Measurements from ENCODE around the gene IER3IP1.

The IER3IP1 gene

DNA sequence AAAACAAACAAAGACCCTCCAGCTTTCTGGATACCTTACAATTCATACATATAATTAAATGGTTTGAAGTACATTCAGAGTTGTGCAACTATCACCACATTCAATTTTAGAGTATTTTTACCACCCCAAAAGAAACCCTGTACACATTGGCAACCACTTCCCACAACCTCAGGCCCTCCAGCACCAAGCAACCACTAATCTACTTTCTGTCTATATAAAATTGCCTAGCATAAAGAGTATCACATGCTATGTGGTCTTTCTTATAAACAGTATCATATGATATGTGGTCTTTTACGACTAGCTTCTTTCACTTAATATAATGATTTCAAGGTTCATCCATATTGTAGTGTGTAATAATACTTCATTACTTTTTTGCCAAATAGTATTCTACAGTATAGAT is 7.3 kb downstream of the IER3IP1 start:
- Histone ChIP-seq H3K9ac (ENCODE audit: low read length) (no peak overlapping the region), H3K27me3 (ENCODE audit: low read depth, low read length) (no peaks in the 10 kb centered on the region), H3K79me2 (ENCODE audit: low read length) (peaks cover 98% of the 10 kb centered on the region), H4K20me1 (ENCODE audit: insufficient read depth, low read length) (peaks cover 79% of the 10 kb centered on the region), H3K4me2 (ENCODE audit: low read length) (no peak overlapping the region), H2AFZ (ENCODE audit: low read depth, low read length) (no peak overlapping the region), H3K4me3 (ENCODE audit: low read length) (no peak overlapping the region), H3K4me1 (ENCODE audit: low read length) (peaks cover 6% of the 10 kb centered on the region), H3K27ac (ENCODE audit: low read length) (no peak overlapping the region), H3K9me3 (ENCODE audit: insufficient read depth, low read length) (no peaks in the 10 kb centered on the region), H3K36me3 (replicated peaks; ENCODE audit: low read depth, low read length) (peaks cover 23% of the 10 kb centered on the region)
- TF ChIP-seq EZH2phosphoT487 (IDR thresholded peaks at IDR 0.05; ENCODE audit: low read depth) = no peak

DNA sequence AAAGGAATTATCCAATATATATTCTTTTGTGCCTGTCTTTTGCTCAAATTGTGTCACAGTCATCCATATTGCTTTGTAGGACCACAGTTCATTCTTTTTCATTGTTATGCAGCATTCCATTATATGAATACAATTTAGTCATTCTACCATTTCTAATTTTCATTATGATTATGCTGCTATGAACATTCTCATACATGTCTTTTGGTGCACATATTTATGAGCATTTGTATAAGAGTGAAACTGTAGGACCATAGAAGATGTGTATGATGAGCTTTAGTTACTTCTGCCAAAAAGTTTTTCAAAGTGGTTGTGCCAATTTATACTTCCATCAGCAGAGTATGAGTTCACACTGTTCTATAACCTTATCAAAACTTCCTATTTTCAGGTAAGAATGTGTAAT is 7.7 kb downstream of the IER3IP1 start:
- no peak overlapping the region for H3K27ac ChIP-seq (ENCODE audit: low read length)
- H3K4me1 ChIP-seq (ENCODE audit: low read length) = peaks cover 10% of the 10 kb centered on the region
- H4K20me1 ChIP-seq (ENCODE audit: insufficient read depth, low read length) = peaks cover 79% of the 10 kb centered on the region
- peaks cover 23% of the 10 kb centered on the region for H3K36me3 ChIP-seq (replicated peaks; ENCODE audit: low read depth, low read length)
- no peak overlapping the region for H3K4me3 ChIP-seq (ENCODE audit: low read length)
- H3K79me2 ChIP-seq (ENCODE audit: low read length) = peaks cover 98% of the 10 kb centered on the region
- H3K9me3 ChIP-seq (ENCODE audit: insufficient read depth, low read length) = no peaks in the 10 kb centered on the region
- TF ChIP-seq, protein P1, sequence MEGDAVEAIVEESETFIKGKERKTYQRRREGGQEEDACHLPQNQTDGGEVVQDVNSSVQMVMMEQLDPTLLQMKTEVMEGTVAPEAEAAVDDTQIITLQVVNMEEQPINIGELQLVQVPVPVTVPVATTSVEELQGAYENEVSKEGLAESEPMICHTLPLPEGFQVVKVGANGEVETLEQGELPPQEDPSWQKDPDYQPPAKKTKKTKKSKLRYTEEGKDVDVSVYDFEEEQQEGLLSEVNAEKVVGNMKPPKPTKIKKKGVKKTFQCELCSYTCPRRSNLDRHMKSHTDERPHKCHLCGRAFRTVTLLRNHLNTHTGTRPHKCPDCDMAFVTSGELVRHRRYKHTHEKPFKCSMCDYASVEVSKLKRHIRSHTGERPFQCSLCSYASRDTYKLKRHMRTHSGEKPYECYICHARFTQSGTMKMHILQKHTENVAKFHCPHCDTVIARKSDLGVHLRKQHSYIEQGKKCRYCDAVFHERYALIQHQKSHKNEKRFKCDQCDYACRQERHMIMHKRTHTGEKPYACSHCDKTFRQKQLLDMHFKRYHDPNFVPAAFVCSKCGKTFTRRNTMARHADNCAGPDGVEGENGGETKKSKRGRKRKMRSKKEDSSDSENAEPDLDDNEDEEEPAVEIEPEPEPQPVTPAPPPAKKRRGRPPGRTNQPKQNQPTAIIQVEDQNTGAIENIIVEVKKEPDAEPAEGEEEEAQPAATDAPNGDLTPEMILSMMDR (IDR thresholded peaks at IDR 0.05; ENCODE audit: low read depth, low read length) = no peak
- TF ChIP-seq EZH2phosphoT487 (IDR thresholded peaks at IDR 0.05; ENCODE audit: low read depth) = no peak
- no peak overlapping the region for H3K4me2 ChIP-seq (ENCODE audit: low read length)
- no peaks in the 10 kb centered on the region for H3K27me3 ChIP-seq (ENCODE audit: low read depth, low read length)
- no peak overlapping the region for H2AFZ ChIP-seq (ENCODE audit: low read depth, low read length)
- no peak overlapping the region for H3K9ac ChIP-seq (ENCODE audit: low read length)

DNA sequence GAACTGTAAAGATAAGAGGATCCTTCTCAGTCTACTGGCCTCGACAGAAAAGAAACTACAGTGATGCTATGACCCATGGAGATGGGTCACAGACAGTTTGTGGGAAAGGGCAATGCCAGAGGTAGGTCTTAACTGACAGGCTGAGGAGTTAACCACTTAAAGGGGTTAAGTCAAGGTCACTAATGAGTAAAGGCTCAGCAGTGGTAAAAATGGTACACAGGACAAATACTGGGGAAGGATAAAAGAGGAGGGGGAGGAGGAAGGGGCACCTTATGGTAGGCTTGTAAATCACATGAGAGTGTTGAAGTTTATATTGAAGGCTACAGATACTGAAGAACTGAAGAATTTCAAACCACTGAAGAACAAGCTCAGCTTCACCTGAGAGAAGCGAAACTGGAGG is 9.9 kb downstream of the IER3IP1 start:
- no peak overlapping the region for H3K4me2 ChIP-seq (ENCODE audit: low read length)

DNA sequence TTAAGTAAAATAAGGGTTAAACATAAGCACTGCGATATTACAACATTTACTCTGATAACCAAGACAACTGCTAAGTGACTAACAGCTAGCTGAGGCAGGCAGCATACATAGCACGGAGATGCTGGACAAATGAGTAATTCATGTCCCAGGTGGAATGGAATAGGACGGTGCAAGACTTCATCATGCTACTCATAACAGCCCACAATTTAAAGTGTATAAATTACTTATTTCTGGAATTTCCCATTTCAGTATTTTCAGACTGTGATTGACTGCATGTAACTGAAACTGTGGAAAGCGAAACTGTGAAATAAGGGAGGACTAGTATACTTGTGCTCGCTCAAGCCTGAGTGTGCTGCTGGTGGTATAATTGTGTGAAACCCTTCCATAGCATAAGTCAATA is 12.9 kb downstream of the IER3IP1 start:
- Histone ChIP-seq H3K4me3 (ENCODE audit: low read length) (peak overlapping the region; percentile 54), H2AFZ (ENCODE audit: low read depth, low read length) (no peak overlapping the region), H4K20me1 (ENCODE audit: insufficient read depth, low read length) (peaks cover 77% of the 10 kb centered on the region), H3K9ac (ENCODE audit: low read length) (peak overlapping the region; percentile 10; the same call in 1 of the 2 replicates), H3K4me2 (ENCODE audit: low read length) (peak overlapping the region; percentile 66), H3K4me1 (ENCODE audit: low read length) (peaks cover 15% of the 10 kb centered on the region), H3K27me3 (ENCODE audit: low read depth, low read length) (no peaks in the 10 kb centered on the region), H3K27ac (ENCODE audit: low read length) (peak overlapping the region; percentile 5; the same call in 1 of the 2 replicates), H3K79me2 (ENCODE audit: low read length) (peaks cover 98% of the 10 kb centered on the region), H3K9me3 (ENCODE audit: insufficient read depth, low read length) (no peaks in the 10 kb centered on the region), H3K36me3 (replicated peaks; ENCODE audit: low read depth, low read length) (peaks cover 8% of the 10 kb centered on the region)
- TF ChIP-seq, protein P1 (IDR thresholded peaks at IDR 0.05; ENCODE audit: low read depth, low read length) = no peak
- no peak for TF ChIP-seq EZH2phosphoT487 (IDR thresholded peaks at IDR 0.05; ENCODE audit: low read depth)

More for the DNA sequence above, 9.9 kb downstream of the IER3IP1 start:
- peaks cover 15% of the 10 kb centered on the region for H3K4me1 ChIP-seq (ENCODE audit: low read length)
- no peak overlapping the region for H3K4me3 ChIP-seq (ENCODE audit: low read length)
- H3K27ac ChIP-seq (ENCODE audit: low read length) = no peak overlapping the region
- no peak for TF ChIP-seq EZH2phosphoT487 (IDR thresholded peaks at IDR 0.05; ENCODE audit: low read depth)
- TF ChIP-seq, protein P1 (IDR thresholded peaks at IDR 0.05; ENCODE audit: low read depth, low read length) = no peak
- H3K9me3 ChIP-seq (ENCODE audit: insufficient read depth, low read length) = no peaks in the 10 kb centered on the region
- H4K20me1 ChIP-seq (ENCODE audit: insufficient read depth, low read length) = peaks cover 76% of the 10 kb centered on the region
- no peak overlapping the region for H3K9ac ChIP-seq (ENCODE audit: low read length)
- H2AFZ ChIP-seq (ENCODE audit: low read depth, low read length) = no peak overlapping the region
- H3K27me3 ChIP-seq (ENCODE audit: low read depth, low read length) = no peaks in the 10 kb centered on the region
- peaks cover 98% of the 10 kb centered on the region for H3K79me2 ChIP-seq (ENCODE audit: low read length)
- peaks cover 15% of the 10 kb centered on the region for H3K36me3 ChIP-seq (replicated peaks; ENCODE audit: low read depth, low read length)
